SK-N-SH (cell line): Measurements from ENCODE around the gene EPHX1. TPM values are rescaled to one million over a fixed set of nuclear protein-coding genes. Genes with fewer than 3 reads are reported as not detected.
A peak's percentile ranks its signal among the peaks of the same experiment; 100 is the strongest.

Experiments used
- CHD2 ChIP-seq: fragments of 150-350 bp; IDR thresholded peaks from 2 replicates; pipeline ENCODE4 v1.6.1; 2018; ENCODE audit warnings: low read length; ENCODE audit not compliant: partially characterized antibody
- ELF1 ChIP-seq: IDR thresholded peaks from 2 replicates; pipeline ENCODE4 v1.4.0; 2012
- EP300 ChIP-seq, 2 experiments: IDR thresholded peaks; 2 replicates each; pipeline versions ENCODE4 v1.4.0 to v1.6.1; 2012; ENCODE audit warnings: borderline replicate concordance in 1 of 2, low read depth in 1 of 2, low read length in 1 of 2
- FOSL2 ChIP-seq: IDR thresholded peaks from 2 replicates; pipeline ENCODE4 v1.4.0; 2012; ENCODE audit warnings: low read depth, mild to moderate bottlenecking, moderate library complexity, borderline replicate concordance
- FOXJ3 ChIP-seq: sonication (generic); formaldehyde crosslinking; IDR thresholded peaks from 2 replicates; pipeline ENCODE4 v1.5.1; 2020; ENCODE audit warnings: mild to moderate bottlenecking, missing genetic modification reagents
- FOXM1 ChIP-seq: IDR thresholded peaks from 2 replicates; pipeline ENCODE4 v1.4.0; 2012; ENCODE audit warnings: low read depth, mild to moderate bottlenecking
- IRF3 ChIP-seq: fragments of 150-350 bp; IDR thresholded peaks from 2 replicates; pipeline ENCODE4 v1.6.1; 2016; ENCODE audit warnings: mild to moderate bottlenecking, low read depth, low read length
- MEF2A ChIP-seq: IDR thresholded peaks from 2 replicates; pipeline ENCODE4 v1.4.0; 2012; ENCODE audit warnings: low read depth, borderline replicate concordance
- RAD21 ChIP-seq: IDR thresholded peaks from 2 replicates; pipeline ENCODE4 v1.6.1; 2012; ENCODE audit warnings: mild to moderate bottlenecking, low read length
- RCOR1 ChIP-seq: fragments of 150-350 bp; IDR thresholded peaks from 2 replicates; pipeline ENCODE4 v1.6.1; 2017; ENCODE audit warnings: antibody characterized with exemption, low read length
- TEAD4 ChIP-seq: IDR thresholded peaks from 2 replicates; pipeline ENCODE4 v1.4.0; 2012; ENCODE audit warnings: mild to moderate bottlenecking, borderline replicate concordance; ENCODE audit not compliant: insufficient read depth
- USF1 ChIP-seq: IDR thresholded peaks from 2 replicates; pipeline ENCODE4 v1.4.0; 2012; ENCODE audit warnings: low read depth, borderline replicate concordance
- ZBTB33 ChIP-seq: IDR thresholded peaks from 2 replicates; pipeline ENCODE4 v1.4.0; 2012; ENCODE audit warnings: low read depth, borderline replicate concordance
- polyA plus RNA-seq, 3 experiments: library from polyadenylated mRNA; depleted of rRNA; stranded (reverse); fragments of >200 nt; gene quantifications; 2 replicates each; pipeline ENCODE4 v1.2.3, GENCODE V29; 2012
- TF ChIP-seq, protein P1 (sequence below): fragments of 200-600 bp; sonication (generic); IDR thresholded peaks from 2 replicates; pipeline ENCODE4 v1.6.1; 2017; ENCODE audit warnings: antibody characterized with exemption, mild to moderate bottlenecking, moderate library complexity
- TF ChIP-seq, protein P2 (sequence below): IDR thresholded peaks from 2 replicates; pipeline ENCODE4 v1.4.0; 2012; ENCODE audit warnings: low read depth

EPHX1 gene
- polyA plus RNA-seq, 1 of the 3 experiments (the other 2 are of a cell fraction) = 45.7 TPM

DNA sequence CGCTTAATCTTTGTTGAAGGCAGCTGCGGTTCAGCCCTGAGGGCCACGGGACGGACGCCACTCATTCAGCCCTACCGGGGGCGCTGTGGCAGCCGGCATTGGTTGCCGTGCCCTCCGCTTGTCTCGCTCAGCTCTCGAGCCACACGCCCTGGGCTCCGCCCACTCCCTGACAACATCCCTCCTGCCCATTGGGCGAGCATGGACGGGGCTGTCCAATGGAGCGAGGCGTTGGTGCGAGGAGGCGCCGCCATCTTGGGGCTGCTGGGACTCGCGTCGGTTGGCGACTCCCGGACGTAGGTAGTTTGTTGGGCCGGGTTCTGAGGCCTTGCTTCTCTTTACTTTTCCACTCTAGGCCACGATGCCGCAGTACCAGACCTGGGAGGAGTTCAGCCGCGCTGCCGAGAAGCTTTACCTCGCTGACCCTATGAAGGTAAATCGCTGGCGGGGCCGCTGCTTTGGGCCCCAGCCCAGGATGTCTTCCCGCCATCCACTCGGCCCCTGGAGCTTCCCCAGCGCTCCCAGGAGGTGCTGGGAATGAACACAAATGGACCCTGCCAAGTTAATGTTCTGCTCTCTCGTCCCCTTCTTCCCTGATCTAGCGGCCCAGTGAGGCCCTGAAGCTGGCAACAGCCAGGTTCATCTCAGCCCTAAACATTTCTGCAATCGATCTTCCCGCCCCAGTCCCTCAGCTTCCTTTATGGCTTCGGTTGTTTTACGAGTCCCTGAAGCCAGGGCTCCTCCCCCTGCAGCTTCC, 32.2 kb upstream of the EPHX1 start, which contains the start of gene SRP9 (continued):
- TF ChIP-seq, protein P1, sequence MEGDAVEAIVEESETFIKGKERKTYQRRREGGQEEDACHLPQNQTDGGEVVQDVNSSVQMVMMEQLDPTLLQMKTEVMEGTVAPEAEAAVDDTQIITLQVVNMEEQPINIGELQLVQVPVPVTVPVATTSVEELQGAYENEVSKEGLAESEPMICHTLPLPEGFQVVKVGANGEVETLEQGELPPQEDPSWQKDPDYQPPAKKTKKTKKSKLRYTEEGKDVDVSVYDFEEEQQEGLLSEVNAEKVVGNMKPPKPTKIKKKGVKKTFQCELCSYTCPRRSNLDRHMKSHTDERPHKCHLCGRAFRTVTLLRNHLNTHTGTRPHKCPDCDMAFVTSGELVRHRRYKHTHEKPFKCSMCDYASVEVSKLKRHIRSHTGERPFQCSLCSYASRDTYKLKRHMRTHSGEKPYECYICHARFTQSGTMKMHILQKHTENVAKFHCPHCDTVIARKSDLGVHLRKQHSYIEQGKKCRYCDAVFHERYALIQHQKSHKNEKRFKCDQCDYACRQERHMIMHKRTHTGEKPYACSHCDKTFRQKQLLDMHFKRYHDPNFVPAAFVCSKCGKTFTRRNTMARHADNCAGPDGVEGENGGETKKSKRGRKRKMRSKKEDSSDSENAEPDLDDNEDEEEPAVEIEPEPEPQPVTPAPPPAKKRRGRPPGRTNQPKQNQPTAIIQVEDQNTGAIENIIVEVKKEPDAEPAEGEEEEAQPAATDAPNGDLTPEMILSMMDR = peak; percentile 90
- TF ChIP-seq IRF3 (peak; percentile 58), ELF1 (no peak), RAD21 (peak; percentile 66), USF1 (no peak; the same call in 1 of the 2 replicates), FOXM1 (no peak), ZBTB33 (0 out of 2 replicates have a peak, but pooled peaks have one; percentile 4), FOXJ3 (CRISPR knock-in tag) (no peak), RCOR1 (peak; percentile 39; the same call in 1 of the 2 replicates), CHD2 (peak; percentile 85), FOSL2 (no peak), MEF2A (no peak), EP300 (IDR thresholded peaks at IDR 0.05; ENCODE audit: borderline replicate concordance in 1 of 2, low read depth in 1 of 2, low read length in 1 of 2) (no peak), TEAD4 (no peak)
- TF ChIP-seq, protein P2, sequence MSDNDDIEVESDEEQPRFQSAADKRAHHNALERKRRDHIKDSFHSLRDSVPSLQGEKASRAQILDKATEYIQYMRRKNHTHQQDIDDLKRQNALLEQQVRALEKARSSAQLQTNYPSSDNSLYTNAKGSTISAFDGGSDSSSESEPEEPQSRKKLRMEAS = peak; percentile 90
